Left lung (tissue), 10 donors: ENCODE results near the gene UXS1. TPM values are rescaled to one million over a fixed set of nuclear protein-coding genes. Genes with fewer than 3 reads are reported as not detected.

ENCODE experiments used
- ATAC-seq: fragments of 200-7000 bp; cut with Tn5 transposase; one replicate; pipeline ENCODE4 v1.9.1; 2020; ENCODE audit warnings: moderate library complexity
- DNase-seq, 4 donors: peaks; one replicate each; pipeline ENCODE4 v3.0.0-alpha.2; 2013 to 2020
- H3K27ac ChIP-seq, 2 donors: fragments of 200-600 bp; sonication (generic) in 1 of 2; one replicate each; pipeline versions ENCODE4 v1.5.0 to v1.8.0; 2020 to 2021
- H3K27me3 ChIP-seq, 2 donors: fragments of 200-600 bp; sonication (generic) in 1 of 2; one replicate each; pipeline versions ENCODE4 v1.5.0 to v1.8.0; 2020 to 2021
- H3K36me3 ChIP-seq, 2 donors: fragments of 200-600 bp; sonication (generic) in 1 of 2; one replicate each; pipeline versions ENCODE4 v1.5.0 to v1.8.0; 2020 to 2021
- H3K4me1 ChIP-seq, 2 donors: fragments of 200-600 bp; one replicate each; pipeline ENCODE4 v1.8.0; 2021
- H3K4me3 ChIP-seq, 2 donors: fragments of 200-600 bp; sonication (generic) in 1 of 2; one replicate each; pipeline versions ENCODE4 v1.5.0 to v1.8.0; 2020 to 2021; ENCODE audit warnings: mild to moderate bottlenecking in 1 of 2
- H3K9me3 ChIP-seq, 2 donors: fragments of 200-600 bp; sonication (generic) in 1 of 2; one replicate each; pipeline versions ENCODE4 v1.5.0 to v1.8.0; 2020 to 2021
- intact Hi-C, 2 donors: fragments of 100-400 bp; cut with DNase I; formaldehyde crosslinking; loops; one replicate each; pipeline versions ENCODE4 v1.11.2 to v1.14.2; 2022
- polyA plus RNA-seq, 6 donors: library from polyadenylated mRNA; unstranded; fragments of 120-200 nt; gene quantifications; one replicate each; pipeline ENCODE4 v1.2.1, GENCODE V29; 2013; ENCODE audit not compliant: insufficient read length in 6 of 6
- total RNA-seq, 2 donors: library from RNA; stranded (reverse); fragmentation: NEBNext Ultra II Directional; extraction: Animal tissue kit (Norgen Biotek cat#: 25700); gene quantifications; one replicate each; pipeline ENCODE4 v1.2.1, GENCODE V29; 2021
- TF ChIP-seq, protein P1 (sequence below), 2 donors: fragments of 200-600 bp; sonication (generic) in 1 of 2; IDR thresholded peaks; one replicate each; pipeline versions ENCODE4 v1.5.0 to v1.8.0; 2021; ENCODE audit warnings: antibody characterized with exemption in 2 of 2
- donor health status: DM: no; HTN: yes; CAD: no.
- donor health status: DM: no; HTN: no; CAD: no.

Gene UXS1
- total and polyA plus RNA-seq, 8 donors = 46.9 to 98.5 (median 87.4) TPM

DNA sequence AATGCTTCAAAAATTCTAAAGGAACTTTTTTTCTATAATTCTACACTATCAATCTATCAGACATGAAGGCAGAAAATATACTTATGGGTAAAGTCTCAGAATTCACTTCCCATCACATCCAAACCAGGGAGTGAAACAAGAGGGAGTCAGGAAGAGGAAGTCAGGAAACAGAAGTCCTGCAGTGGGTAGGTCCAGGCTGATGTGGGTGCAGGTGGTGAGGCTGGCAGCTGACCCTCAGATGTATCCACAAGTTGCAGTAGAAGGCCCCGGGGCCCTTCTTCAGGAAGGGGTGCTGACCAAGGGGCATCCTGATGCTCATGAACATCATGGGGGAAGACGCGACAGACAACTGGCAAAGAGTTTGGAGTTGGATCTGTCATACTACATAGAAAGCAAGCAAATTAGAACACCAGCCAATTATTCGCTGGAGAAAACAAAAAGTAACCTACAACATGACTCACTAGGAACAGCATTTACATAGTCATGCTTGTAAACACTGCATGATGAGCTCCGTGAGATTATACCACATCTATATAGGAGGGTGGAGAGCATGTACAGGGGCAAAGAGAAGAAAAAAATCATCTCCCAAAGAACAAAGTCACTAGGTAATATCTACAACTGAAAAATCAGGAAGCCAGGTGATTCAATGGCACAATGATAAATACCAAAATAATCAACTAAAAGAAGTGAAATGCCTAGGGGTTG is 4.2 kb downstream of the UXS1 start:
- Histone ChIP-seq H3K36me3 (no peaks in the 10 kb centered on the region), H3K4me1 (peaks cover 13 to 60% of the 10 kb centered on the region in 2 donors), H3K4me3 (no peak overlapping the region), H3K9me3 (no peaks in the 10 kb centered on the region), H3K27ac (peak overlapping the region in 1 of 2 donors; percentile 72), H3K27me3 (no peaks in the 10 kb centered on the region)
- intact Hi-C loops = no loop called here
- no peak for ATAC-seq
- DNase-seq = no peak
- TF ChIP-seq, protein P1, sequence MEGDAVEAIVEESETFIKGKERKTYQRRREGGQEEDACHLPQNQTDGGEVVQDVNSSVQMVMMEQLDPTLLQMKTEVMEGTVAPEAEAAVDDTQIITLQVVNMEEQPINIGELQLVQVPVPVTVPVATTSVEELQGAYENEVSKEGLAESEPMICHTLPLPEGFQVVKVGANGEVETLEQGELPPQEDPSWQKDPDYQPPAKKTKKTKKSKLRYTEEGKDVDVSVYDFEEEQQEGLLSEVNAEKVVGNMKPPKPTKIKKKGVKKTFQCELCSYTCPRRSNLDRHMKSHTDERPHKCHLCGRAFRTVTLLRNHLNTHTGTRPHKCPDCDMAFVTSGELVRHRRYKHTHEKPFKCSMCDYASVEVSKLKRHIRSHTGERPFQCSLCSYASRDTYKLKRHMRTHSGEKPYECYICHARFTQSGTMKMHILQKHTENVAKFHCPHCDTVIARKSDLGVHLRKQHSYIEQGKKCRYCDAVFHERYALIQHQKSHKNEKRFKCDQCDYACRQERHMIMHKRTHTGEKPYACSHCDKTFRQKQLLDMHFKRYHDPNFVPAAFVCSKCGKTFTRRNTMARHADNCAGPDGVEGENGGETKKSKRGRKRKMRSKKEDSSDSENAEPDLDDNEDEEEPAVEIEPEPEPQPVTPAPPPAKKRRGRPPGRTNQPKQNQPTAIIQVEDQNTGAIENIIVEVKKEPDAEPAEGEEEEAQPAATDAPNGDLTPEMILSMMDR (IDR thresholded peaks at IDR 0.05) = no peak

- peaks cover 13 to 58% of the 10 kb centered on the region in 2 donors for H3K4me1 ChIP-seq
- intact Hi-C loops = no loop called here
- no peak overlapping the region for H3K4me3 ChIP-seq
- H3K27me3 ChIP-seq = no peaks in the 10 kb centered on the region
- H3K9me3 ChIP-seq = no peaks in the 10 kb centered on the region
- peak overlapping the region in 1 of 2 donors; percentile 72 for H3K27ac ChIP-seq
- no peak for ATAC-seq
- H3K36me3 ChIP-seq = no peaks in the 10 kb centered on the region
- TF ChIP-seq, protein P1 (IDR thresholded peaks at IDR 0.05) = no peak
- DNase-seq = no peak
Observed at GRCh38 chr2:106189325-106189724, 4.8 kb downstream of the UXS1 start.

DNA sequence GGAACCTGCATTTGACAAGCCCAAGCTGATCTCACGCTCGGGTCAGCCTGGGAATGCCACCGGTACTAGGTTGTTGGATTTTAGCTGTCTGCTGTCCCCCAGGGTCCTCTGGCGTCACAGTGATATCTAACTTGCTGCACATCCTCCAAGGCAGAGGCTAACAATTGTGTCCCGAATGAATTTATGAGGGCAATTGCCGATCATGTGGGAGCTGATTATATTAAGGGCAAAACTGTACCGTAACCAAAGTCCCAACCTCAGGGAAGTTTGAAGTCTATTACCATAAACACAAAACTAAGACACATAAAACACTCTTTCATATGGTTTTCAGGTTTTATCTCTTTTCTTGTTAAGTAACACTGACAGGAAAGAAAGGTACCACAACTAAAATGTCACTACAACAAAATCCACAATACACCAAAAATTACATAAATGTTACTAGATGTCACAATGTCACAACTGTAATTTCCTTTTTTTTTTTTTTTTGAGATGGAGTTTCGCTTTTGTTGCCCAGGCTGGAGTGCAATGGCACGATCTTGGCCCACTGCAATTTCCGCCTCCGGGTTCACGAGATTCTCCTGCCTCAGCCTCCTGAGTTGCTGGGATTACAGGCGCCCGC is 6.7 kb downstream of the UXS1 start:
- ATAC-seq (no peak), DNase-seq (no peak)
- H3K4me3 ChIP-seq = no peak overlapping the region
- no peaks in the 10 kb centered on the region for H3K27me3 ChIP-seq
- no peaks in the 10 kb centered on the region for H3K9me3 ChIP-seq
- intact Hi-C loops = no loop called here
- H3K4me1 ChIP-seq = peaks cover 16 to 54% of the 10 kb centered on the region in 2 donors
- H3K27ac ChIP-seq = peak overlapping the region in 1 of 2 donors; percentile 72
- TF ChIP-seq, protein P1 (IDR thresholded peaks at IDR 0.05) = no peak
- no peaks in the 10 kb centered on the region for H3K36me3 ChIP-seq

DNA sequence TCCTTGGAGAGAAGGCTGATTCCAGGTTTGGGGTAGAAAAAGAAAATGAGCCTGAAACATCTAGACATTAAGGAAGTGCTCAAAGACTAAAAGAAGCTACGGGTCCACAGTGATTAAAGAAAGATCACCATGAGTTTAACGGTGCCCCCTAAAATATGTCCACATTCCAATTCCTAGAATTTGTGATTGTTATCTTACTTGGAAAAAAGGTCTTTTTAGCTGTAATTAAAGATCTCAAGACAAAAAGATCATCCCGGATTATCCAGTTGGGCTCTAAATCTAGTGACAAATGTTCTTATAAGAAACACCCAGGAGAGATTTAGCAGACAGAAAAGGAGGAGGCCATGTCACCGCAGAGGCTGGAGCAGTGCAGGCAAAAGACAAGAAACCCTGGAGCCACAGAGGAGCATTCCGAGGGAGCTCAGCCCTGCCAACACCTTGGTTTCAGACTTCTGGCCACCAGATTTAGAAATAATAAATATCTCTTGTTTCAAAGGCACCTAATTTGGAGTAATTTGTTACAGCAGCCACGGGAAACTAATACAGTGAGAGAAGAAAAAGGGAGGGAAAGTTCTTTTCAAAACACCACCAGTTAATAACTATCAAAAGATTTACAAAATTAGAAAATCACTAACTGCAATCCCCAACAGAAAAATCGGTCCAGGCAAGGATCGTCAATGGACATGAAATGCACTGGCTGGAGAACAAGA is 8.5 kb downstream of the UXS1 start:
- TF ChIP-seq, protein P1 (IDR thresholded peaks at IDR 0.05) = no peak
- H3K36me3 ChIP-seq = no peaks in the 10 kb centered on the region
- H3K9me3 ChIP-seq = no peaks in the 10 kb centered on the region
- peaks cover 9 to 39% of the 10 kb centered on the region in 2 donors for H3K4me1 ChIP-seq
- intact Hi-C loops = no loop called here
- H3K4me3 ChIP-seq = no peak overlapping the region
- DNase-seq = no peak
- no peak overlapping the region for H3K27ac ChIP-seq
- H3K27me3 ChIP-seq = no peaks in the 10 kb centered on the region
- ATAC-seq = no peak

DNA sequence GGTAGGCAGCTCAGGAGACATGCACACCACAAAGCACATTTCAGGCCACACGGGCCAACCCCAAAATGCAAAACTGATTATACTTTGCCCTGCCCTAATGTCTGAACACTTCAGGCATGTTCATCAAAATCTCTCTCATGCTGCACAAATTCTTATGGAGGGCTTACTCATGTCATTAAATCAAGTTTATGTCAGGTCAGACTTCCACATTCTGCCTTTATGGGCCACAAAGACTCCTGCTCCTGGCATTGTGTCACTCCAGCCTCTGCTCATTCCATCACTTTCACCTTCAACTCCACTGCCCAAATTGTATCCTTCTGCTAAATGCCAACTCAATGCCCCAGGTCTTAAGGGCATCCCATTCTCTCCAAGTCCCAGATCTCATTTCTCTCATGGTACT is 9.2 kb downstream of the UXS1 start:
- H3K27me3 ChIP-seq = no peaks in the 10 kb centered on the region
- H3K4me3 ChIP-seq = no peak overlapping the region
- no peak overlapping the region for H3K27ac ChIP-seq
- intact Hi-C loops = no loop called here
- DNase-seq = no peak
- H3K36me3 ChIP-seq = no peaks in the 10 kb centered on the region
- TF ChIP-seq, protein P1 (IDR thresholded peaks at IDR 0.05) = no peak
- peaks cover 9 to 34% of the 10 kb centered on the region in 2 donors for H3K4me1 ChIP-seq
- no peak for ATAC-seq
- H3K9me3 ChIP-seq = no peaks in the 10 kb centered on the region
